Transverse colon (tissue), 4 donors: Measurements from ENCODE around the gene SLC39A11.

ENCODE experiments used
- CTCF ChIP-seq, 5 experiments: fragments of 200-600 bp in 3 of 5; fragments of 450-650 bp in 2 of 5; sonication (generic) in 3 of 5; IDR thresholded peaks; 1 replicate in 2 of 5; 2 replicates in 3 of 5; pipeline ENCODE4 v1.5.1; 2016 to 2017; ENCODE audit warnings: antibody characterized with exemption in 5 of 5, inconsistent platforms in 3 of 5, mild to moderate bottlenecking in 2 of 5, moderate library complexity in 1 of 5
- EP300 ChIP-seq: sonication (generic); formaldehyde crosslinking; IDR thresholded peaks from one replicate; pipeline ENCODE4 v1.6.1; 2017; ENCODE audit warnings: antibody characterized with exemption, low read depth
- POLR2A ChIP-seq: fragments of 450-650 bp; IDR thresholded peaks from one replicate; pipeline ENCODE4 v1.6.1; 2016; ENCODE audit warnings: antibody characterized with exemption, mild to moderate bottlenecking, moderate library complexity
- POLR2AphosphoS5 ChIP-seq, 3 donors: sonication (generic); formaldehyde crosslinking; IDR thresholded peaks; one replicate each; pipeline ENCODE4 v1.6.1; 2016; ENCODE audit warnings: antibody characterized with exemption in 3 of 3

DNA sequence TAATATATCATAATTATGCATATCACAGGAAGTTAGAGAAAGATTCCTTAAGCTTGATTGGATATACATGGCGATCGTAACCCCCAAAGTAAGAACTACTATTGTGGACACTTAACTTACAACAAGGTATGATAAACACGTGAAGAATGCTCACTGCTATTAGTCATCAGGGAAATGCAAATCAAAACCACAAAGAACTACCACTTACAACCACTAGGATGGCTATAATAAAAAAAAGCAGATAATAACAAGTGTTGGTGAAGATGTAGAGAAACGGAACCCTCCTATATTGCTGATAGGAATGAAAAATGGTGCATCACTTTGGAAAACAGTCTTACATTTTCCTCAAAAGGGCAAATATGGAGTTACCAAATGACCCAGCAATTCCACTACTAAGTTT is 265.9 kb downstream of the SLC39A11 start:
- TF ChIP-seq CTCF (IDR thresholded peaks at IDR 0.05) (peak in 1 of 5 experiments; percentile 10), POLR2A (no peak), EP300 (no peak), POLR2AphosphoS5 (IDR thresholded peaks at IDR 0.05) (no peak)
